Right lung (tissue), 5 donors: Measurements from ENCODE around the gene ODAD4. TPM values are rescaled to one million over a fixed set of nuclear protein-coding genes. Genes with fewer than 3 reads are reported as not detected.
"Not testable (repeated sequence)": the region's sequence is repeated elsewhere in the genome, so short reads cannot be mapped to it uniquely, and the experiment has no call there.

ENCODE experiments used
- DNase-seq, 2 donors: peaks; one replicate each; pipeline ENCODE4 v3.0.0-alpha.2; 2013
- polyA plus RNA-seq, 5 donors: library from polyadenylated mRNA; unstranded; fragments of 120-200 nt; gene quantifications; one replicate each; pipeline versions ENCODE4 v1.2.1 to v1.2.3, GENCODE V29; 2013; ENCODE audit warnings: inconsistent platforms in 1 of 5, low replicate concordance in 1 of 5; ENCODE audit not compliant: insufficient read length in 5 of 5, insufficient read depth in 1 of 5

The ODAD4 gene
- polyA plus RNA-seq, 5 donors, result 3.8 to 8.8 (median 6.0) TPM

- DNase-seq, result no peak
Observed at GRCh38 chr17:41912925-41913324, 17.5 kb upstream of the ODAD4 start.

- DNase-seq, result no peak
Observed at GRCh38 chr17:41913798-41914197, 16.6 kb upstream of the ODAD4 start.

- no peak for DNase-seq
Observed at GRCh38 chr17:41914358-41914766, 16.1 kb upstream of the ODAD4 start.

GRCh38 chr17:41915020-41915419 lies 15.4 kb upstream of the ODAD4 start:
- DNase-seq, result no peak

- no peak for DNase-seq
Observed at GRCh38 chr17:41915566-41915965, 14.9 kb upstream of the ODAD4 start.

GRCh38 chr17:41917192-41917591 lies 13.2 kb upstream of the ODAD4 start:
- peak in 1 of 2 donors; percentile 41 for DNase-seq

DNA sequence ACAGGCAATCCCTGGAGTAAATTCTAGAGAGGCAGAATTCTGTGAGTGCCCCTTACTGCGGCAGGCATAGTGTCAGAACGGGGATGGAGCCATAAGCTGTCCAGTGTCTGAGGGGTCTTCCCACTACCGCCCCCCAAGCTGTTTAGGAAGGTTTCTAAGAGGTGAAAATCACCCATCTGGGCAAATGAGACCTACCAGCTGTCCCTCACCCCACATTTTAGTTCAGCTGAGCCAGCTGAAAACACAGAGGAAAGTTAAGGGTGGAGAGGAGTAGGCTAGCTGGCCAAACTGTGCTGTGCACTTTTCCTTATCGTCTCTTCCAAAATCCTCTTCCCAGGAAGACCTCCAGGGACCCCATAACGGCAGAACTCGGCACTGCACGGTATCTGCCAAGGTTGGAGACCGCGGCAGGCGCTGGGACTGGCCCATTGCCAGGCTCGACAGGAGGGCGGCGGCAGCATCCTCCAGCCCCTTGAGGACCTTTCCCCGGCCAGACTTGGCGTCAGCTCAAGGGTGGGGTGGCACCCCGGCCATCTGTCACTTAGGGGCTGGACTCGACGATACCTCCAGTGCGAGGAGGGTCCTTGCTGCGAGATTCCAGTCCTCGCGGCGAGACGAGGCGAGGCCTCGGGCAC lies 12.6 kb upstream of the ODAD4 start:
- DNase-seq, result peak in 1 of 2 donors; percentile 48

DNA sequence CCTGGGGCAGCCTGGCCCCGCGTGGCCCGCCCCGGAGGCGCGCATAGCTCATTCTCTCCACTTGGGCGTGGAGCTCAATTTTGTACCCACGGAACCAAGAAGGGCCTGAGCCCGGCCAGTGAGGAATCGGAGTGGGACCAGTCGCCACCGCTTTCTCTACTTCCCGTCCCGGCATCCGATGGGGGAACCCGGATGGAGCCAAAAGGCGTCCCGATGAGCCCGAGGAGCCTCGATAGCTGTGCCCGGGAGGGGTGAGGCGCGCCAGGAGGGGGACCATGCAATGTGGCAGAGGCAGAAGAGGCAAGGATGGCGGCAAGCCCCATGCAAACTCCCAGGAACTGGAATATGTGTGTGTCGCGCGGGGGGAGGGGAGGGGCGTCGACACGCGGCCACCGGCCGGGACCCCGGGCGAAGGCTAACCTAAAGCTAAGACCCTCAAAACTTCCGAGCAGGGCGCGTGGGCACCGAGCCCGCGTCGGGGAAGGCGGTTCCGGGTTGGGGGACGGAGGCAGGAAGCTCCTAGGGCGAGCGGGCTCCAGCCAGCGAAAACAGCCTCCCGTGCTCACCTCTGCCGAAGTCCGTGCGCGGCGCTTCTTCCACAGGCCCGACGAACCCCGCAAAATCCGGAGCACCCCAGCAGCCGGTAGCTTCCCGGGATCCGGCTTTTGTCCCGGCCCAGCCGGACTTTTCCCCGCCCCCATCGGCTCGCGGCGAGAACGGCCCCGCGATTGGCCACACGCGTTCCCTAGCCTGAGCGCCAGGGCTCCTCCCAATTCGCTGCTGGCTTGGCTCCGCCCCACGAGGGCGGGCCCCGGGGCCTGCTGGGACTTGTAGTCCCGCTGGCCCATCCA lies 11.9 kb upstream of the ODAD4 start, which contains the start of gene ACLY:
TSS of gene ACLY (minus strand) at position 638 of the 851 bp plus-strand sequence. CDS start 5,078 bp downstream, outside the sequence.
- peak; percentile 97 for DNase-seq

DNA sequence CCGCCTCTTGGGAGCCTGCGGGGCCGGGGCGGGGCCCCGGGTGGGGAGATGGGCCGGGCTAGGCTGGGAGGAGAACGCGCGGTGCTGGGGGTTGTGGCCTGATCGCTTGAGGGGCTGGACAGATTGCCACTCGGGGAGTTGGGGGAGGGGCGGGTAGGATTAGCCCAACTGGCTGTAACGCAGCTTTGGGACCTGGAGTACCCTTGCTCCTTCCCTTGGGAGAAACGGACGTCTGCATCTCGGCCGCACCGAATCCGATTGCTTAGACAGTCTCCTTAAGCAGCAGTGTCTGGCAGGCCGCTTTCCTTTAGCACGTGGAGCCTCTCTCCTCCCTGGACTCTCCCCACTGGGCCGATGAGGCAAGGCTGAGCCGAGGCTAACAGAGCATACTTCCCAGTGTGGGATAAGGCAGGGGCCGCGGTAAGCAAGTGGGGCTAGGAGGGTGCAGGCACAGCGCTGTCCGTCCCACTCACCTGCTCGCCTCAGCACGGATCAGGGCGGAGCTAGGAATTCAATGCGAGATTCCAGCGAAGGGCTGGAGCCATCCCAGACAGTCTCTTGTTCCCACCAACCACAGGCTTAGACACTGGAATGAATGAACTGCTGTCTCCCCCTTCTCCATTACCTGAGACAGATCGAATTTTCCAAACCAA lies 11.1 kb upstream of the ODAD4 start:
- no peak for DNase-seq

DNA sequence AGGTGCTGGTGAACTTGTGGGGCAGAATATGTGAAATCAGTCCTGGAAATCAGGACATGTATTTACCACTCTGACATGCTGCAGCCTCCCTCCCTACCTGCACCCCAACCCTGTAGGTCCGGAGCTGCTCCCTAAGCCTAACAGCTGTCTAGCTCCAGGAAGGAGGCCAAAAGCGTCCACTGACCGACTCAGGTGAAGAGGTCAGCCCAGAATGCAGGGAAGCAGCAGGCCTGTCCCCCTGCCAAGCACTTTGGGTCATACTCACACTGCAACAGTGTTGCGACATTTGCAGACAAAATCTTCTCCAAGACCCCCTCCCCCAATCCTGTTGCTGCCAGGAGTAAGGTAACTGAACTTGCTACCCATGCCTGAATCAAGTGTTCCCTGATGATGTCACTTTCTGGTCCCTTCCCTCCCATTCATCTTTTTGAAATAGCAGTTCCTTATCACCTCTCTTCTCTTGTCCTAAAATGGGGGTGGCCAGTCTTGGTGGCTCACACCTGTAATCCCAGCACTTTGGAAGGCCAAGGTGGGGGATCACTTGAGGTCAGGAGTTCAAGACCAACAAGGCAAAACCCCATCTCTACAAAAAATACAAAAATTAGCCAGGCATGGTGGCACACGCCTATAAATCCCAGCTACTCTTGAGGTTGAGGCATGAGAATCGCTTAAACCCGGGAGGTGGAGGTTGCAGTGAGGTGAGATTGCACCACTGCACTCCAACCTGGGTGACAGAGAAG lies 10.4 kb upstream of the ODAD4 start:
- DNase-seq, result no peak

DNA sequence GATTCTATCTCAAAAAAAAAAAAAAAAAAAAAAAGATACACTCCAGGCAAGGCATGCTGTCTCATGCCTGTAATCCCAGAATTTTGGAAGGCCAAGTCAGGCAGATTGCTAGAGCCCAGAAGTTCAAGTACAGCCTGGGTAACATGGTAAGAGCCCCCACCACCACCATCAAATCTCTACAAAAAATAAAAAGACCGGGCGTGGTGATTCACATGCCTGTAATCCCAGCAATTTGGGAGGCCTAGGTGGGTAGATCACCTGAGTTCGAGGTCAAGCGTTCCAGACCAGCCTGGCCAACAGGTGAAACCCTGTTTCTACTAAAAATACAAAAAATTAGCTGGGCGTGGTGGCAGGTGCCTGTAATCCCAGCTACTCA lies 9.8 kb upstream of the ODAD4 start:
- no peak for DNase-seq

DNA sequence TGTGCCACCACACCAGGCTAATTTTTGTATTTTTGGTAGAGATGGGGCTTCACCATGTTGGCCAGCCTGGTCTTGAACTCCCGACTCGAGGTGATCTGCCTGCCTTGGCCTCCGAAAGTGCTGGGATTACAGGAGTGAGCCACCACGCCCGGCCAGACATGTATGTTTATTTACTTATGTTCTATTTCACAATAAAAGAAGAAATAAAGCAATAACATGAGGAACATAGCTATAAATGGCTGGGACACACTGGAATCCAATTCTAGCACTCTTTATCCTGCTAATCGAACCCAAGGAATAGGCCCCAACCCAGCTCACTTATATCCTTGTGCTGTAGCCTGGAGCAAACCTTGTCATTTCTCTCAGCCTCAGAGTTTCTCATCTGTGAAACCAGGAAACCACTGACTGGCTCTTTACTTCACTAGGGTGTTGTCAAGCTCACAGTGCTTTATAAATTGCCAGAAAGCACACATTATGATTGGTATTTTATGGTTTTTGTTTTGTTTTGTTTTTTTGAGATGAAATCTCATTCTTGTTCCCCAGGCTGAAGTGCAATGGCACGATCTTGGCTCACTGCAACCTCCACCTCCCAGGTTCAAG lies 4.3 kb upstream of the ODAD4 start:
- no peak for DNase-seq

DNA sequence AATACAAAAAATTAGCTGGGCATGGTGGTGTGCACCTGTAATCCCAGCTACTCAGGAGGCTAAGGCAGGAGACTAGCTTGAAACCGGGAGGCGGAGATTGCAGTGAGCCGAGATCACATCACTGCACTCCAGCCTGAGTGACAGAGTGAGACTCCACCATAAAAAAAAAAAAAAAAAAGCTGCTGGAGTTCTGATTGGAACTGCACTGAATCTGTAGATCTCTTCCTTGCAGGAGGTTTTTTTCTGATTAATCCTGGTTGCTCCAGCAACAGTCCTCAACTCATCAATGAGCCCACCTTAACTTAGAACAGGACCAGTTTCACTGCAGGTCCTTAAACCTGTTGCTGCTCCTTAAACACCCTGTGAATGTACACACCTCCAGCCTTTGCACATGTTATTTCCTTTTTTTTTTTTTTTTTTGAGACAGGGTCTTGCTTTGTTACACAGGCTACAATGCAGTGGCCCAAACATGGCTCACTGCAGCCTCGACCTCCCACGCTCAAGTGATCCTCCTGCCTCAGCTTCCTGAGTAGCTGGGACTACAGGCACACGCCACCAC lies 1.6 kb upstream of the ODAD4 start:
- no peak for DNase-seq

GRCh38 chr17:41930833-41931156 lies 378 bp downstream of the ODAD4 start:
- not testable (repeated sequence) for DNase-seq

DNA sequence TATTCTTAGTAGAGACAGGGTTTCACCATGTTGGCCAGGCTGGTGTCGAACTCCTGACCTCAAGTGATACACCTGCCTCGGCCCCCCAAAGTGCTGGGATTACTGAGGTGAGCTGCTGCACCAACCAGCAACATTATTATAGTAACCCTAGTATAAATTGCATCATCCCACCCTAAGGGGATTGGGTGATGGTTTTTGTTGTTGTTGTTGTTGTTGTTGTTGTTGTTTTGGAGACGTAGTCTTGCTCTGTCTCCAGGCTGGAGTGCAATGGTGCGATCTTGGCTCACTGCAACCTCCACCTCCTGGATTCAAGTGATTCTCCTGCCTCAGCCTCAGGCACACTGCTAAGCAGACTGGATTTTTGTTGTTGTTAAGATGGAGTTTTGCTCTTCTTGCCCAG lies 1.3 kb downstream of the ODAD4 start:
- not testable (repeated sequence) for DNase-seq

GRCh38 chr17:41932816-41933389 lies 2.5 kb downstream of the ODAD4 start:
- DNase-seq, result no peak

DNA sequence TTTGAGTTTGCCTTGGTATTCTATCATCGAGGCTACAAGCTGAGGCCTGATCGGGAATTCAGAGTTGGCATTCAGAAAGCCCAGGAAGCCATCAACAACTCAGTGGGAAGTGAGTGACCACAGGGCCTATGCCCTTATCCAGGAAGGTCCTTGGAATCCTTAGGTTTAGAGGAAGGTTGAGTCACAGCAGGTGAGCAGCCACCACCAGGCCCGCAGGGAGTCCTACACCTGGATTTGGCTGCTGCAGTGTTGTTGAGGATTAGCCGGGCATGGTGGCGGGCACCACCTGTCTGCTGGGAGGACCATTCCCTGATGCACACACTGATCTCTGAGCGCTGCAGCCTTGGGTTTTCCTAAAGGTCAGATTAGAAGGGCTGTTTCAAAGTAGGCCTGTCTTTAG lies 5.2 kb downstream of the ODAD4 start:
- DNase-seq, result no peak

DNA sequence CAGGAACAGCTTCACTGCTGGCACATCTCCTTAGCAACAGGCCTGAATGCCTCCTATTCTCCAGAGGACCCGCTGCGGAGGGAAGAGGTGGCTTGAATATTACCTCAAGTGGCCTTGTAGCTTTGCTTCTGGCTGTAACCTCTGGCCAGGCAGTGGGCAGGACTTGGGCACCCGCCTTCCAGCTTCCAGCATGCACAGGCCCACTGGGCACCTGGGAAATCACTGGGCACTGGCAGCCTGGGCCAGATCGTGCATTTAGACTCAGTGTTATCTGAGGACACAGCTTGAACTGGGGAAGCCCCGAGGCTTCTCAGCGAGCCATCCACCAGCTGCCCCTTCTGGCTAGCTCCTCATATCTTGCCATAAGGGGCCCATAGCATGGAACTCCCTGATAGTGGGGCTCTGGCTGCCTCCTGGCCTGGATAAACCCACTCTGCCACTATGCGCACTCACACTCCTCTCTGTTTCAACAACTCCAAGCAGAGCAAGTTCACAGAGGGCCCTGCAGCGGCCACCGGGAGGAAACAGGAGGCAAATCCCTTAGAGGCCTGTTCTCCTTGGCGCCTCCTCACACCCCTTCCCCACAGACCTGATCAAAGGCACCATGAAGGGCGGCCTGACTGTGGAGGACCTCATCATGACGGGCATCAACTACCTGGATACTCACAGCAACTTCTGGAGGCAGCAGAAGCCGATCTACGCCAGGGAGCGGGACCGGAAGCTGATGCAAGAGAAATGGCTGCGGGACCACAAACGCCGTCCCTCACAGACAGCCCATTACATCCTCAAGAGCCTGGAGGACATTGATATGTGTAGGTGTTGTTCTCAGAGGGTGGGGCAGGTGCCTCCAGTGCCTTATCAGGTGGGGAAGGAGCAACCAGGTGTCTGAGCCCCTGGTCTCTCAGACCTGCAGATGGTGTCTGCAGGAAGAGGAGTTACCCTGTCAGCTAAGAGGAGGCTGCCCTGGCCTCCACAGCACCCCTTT lies 7.8 kb downstream of the ODAD4 start:
- no peak for DNase-seq

DNA sequence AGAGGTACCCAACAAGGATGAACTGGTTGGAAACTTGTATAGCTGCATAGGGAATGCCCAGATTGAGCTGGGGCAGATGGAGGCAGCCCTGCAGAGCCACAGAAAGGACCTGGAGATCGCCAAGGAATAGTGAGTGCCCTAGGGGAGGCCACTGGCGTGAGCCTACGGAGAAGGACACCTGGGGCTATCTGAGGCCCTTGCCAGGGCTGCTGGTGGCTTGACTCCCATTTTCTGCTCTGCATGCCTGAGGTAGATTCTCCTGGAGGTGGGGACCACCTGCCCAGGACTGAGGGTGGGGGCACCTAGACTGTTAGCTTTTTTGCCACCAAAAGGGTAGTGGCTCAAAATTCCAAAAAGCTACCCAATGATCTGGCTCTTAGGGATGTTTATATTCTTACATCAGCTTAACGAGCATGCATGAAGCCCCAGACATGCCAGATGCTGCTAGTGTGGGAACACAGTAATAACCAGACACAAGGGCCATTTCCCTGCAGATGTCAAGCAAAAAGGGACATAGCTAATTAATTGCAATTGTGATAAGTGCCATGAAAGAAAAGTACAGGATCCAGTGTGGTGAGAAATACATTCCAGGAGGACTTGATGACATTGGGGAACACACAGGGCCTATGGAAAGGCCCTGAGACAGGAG lies 8.8 kb downstream of the ODAD4 start:
- DNase-seq, result no peak
